Left ventricle myocardium inferior (tissue), 1 donor: Measurements from ENCODE around the gene PFDN2. TPM values are rescaled to one million over a fixed set of nuclear protein-coding genes. Genes with fewer than 3 reads are reported as not detected.

Experiments
- DNase-seq: peaks from one replicate; pipeline ENCODE4 v3.0.0-alpha.2; 2020
- H3K27ac ChIP-seq: fragments of 200-600 bp; replicated peaks from 2 replicates; pipeline ENCODE4 v1.8.0; 2021
- H3K27me3 ChIP-seq: fragments of 200-600 bp; 2 replicates; pipeline ENCODE4 v1.8.0; 2021; ENCODE audit warnings: low read depth
- H3K36me3 ChIP-seq: fragments of 200-600 bp; 2 replicates; pipeline ENCODE4 v1.8.0; 2021
- H3K4me1 ChIP-seq: fragments of 200-600 bp; 2 replicates; pipeline ENCODE4 v1.8.0; 2021
- H3K4me3 ChIP-seq: fragments of 200-600 bp; 2 replicates; pipeline ENCODE4 v1.8.0; 2021; ENCODE audit warnings: mild to moderate bottlenecking, moderate library complexity
- H3K9me3 ChIP-seq: fragments of 200-600 bp; replicated peaks from 2 replicates; pipeline ENCODE4 v1.8.0; 2021
- intact Hi-C: fragments of 100-400 bp; cut with micrococcal nuclease; formaldehyde crosslinking; loops from one replicate; pipeline ENCODE4 v1.11.0; 2022
- total RNA-seq: library from RNA; stranded (reverse); fragmentation: NEBNext Ultra II Directional; extraction: Animal tissue kit (Norgen Biotek cat#: 25700); gene quantifications from one replicate; pipeline ENCODE4 v1.2.1, GENCODE V29; 2021
- TF ChIP-seq, protein P1 (sequence below): fragments of 200-600 bp; IDR thresholded peaks from 2 replicates; pipeline ENCODE4 v1.8.0; 2021; ENCODE audit warnings: antibody characterized with exemption, mild to moderate bottlenecking, borderline replicate concordance
- donor health status: DM: no; HTN: yes; CAD: no; lungs with severe emphysema.

Gene PFDN2
- total RNA-seq, 1 donor from 2014 or later: 62.5 TPM

GRCh38 chr1:161096015-161096414 lies 21.8 kb downstream of the PFDN2 start:
- no peak overlapping the region for H3K4me3 ChIP-seq
- intact Hi-C loops: loop anchor here (5.0 kb wide), 1 partner anchor 99 kb away; no protein-coding TSS in a partner anchor
- no peak for DNase-seq
- peaks cover 2% of the 10 kb centered on the region for H3K36me3 ChIP-seq
- H3K4me1 ChIP-seq: peaks cover 40% of the 10 kb centered on the region
- H3K9me3 ChIP-seq: no peaks in the 10 kb centered on the region
- no peaks in the 10 kb centered on the region for H3K27me3 ChIP-seq
- TF ChIP-seq, protein P1, sequence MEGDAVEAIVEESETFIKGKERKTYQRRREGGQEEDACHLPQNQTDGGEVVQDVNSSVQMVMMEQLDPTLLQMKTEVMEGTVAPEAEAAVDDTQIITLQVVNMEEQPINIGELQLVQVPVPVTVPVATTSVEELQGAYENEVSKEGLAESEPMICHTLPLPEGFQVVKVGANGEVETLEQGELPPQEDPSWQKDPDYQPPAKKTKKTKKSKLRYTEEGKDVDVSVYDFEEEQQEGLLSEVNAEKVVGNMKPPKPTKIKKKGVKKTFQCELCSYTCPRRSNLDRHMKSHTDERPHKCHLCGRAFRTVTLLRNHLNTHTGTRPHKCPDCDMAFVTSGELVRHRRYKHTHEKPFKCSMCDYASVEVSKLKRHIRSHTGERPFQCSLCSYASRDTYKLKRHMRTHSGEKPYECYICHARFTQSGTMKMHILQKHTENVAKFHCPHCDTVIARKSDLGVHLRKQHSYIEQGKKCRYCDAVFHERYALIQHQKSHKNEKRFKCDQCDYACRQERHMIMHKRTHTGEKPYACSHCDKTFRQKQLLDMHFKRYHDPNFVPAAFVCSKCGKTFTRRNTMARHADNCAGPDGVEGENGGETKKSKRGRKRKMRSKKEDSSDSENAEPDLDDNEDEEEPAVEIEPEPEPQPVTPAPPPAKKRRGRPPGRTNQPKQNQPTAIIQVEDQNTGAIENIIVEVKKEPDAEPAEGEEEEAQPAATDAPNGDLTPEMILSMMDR: no peak
- H3K27ac ChIP-seq: peak overlapping the region; percentile 74

DNA sequence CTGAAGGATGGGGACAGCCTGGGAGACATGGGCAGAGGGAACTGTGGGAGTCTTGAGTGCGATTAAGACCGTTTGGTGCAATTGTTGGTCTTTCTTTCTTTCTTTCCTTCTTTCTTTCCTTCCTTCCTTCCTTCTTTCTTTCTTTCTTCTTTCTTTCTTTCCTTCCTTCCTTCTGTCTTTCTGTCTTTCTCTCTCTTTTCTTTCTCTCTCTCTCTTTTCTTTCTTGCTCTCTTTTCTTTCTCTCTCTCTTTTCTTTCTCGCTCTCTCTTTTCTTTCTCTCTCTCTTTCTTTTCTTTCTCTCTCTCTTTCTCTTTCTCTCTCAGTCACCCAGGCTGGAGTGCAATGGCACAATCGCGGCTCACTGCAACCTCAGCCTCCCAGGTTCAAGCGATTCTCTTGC lies 22.6 kb downstream of the PFDN2 start:
- Histone ChIP-seq H3K9me3 (no peaks in the 10 kb centered on the region), H3K4me1 (peaks cover 36% of the 10 kb centered on the region), H3K36me3 (no peaks in the 10 kb centered on the region), H3K27me3 (no peaks in the 10 kb centered on the region), H3K4me3 (no peak overlapping the region), H3K27ac (no peak overlapping the region)
- no peak for DNase-seq
- intact Hi-C loops: loop anchor here (5.0 kb wide), 1 partner anchor 98 kb away; no protein-coding TSS in a partner anchor
- TF ChIP-seq, protein P1: no peak

- no peak overlapping the region for H3K27ac ChIP-seq
- H3K4me1 ChIP-seq: peaks cover 32% of the 10 kb centered on the region
- intact Hi-C loops: no loop called here
- no peak overlapping the region for H3K4me3 ChIP-seq
- H3K36me3 ChIP-seq: no peaks in the 10 kb centered on the region
- no peak for DNase-seq
- H3K27me3 ChIP-seq: peaks cover 3% of the 10 kb centered on the region
- TF ChIP-seq, protein P1: no peak
- no peaks in the 10 kb centered on the region for H3K9me3 ChIP-seq
These were observed 23.4 kb downstream of the PFDN2 start for GRCh38 chr1:161094481-161094880.

DNA sequence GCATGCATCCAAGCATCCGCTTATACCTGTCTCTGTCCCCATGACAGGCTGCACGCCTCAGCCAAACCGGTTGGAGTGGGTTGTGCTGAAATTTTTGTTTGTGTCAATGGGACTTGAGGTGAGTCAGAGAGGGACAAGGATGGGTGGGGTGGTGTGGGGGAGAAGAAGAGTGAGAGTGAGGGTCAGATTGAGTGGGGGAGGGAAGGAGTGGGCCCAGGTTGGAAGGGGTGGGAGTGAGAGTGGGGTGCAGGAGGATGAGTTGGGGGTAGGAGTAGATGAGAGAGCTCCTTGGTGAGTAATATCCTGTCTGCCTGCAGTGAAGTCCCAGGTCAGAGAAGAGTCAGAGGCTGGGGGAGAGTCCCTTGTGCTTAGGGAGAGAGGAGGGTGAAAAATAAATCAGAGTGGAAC lies 25.2 kb downstream of the PFDN2 start:
- no peaks in the 10 kb centered on the region for H3K9me3 ChIP-seq
- H3K4me3 ChIP-seq: no peak overlapping the region
- DNase-seq: no peak
- intact Hi-C loops: no loop called here
- H3K36me3 ChIP-seq: no peaks in the 10 kb centered on the region
- H3K27ac ChIP-seq: no peak overlapping the region
- TF ChIP-seq, protein P1: no peak
- peaks cover 16% of the 10 kb centered on the region for H3K4me1 ChIP-seq
- H3K27me3 ChIP-seq: peaks cover 8% of the 10 kb centered on the region

GRCh38 chr1:161091796-161092507 lies 25.9 kb downstream of the PFDN2 start:
- Histone ChIP-seq H3K4me1 (peaks cover 10% of the 10 kb centered on the region), H3K27ac (no peak overlapping the region), H3K4me3 (no peak overlapping the region), H3K36me3 (no peaks in the 10 kb centered on the region), H3K27me3 (peaks cover 8% of the 10 kb centered on the region), H3K9me3 (no peaks in the 10 kb centered on the region)
- intact Hi-C loops: no loop called here
- TF ChIP-seq, protein P1: no peak
- DNase-seq: no peak
